DND-41 (cell line): ENCODE measurements around the gene KCNK3.

Experiments used
- ATAC-seq: fragments of 200-7000 bp; cut with Tn5 transposase; 3 replicates; pipeline ENCODE4 v1.9.1; 2021; ENCODE audit warnings: low read depth; ENCODE audit not compliant: insufficient read depth
- DNase-seq: peaks from one replicate; pipeline ENCODE4 v3.0.0-alpha.2; 2020
- H2AFZ ChIP-seq: 2 replicates; pipeline ENCODE4 v1.6.0; 2012; ENCODE audit warnings: low read depth, low read length
- H3K27ac ChIP-seq: 2 replicates; pipeline ENCODE4 v1.5.1; 2012; ENCODE audit warnings: low read length, inconsistent platforms
- H3K27me3 ChIP-seq: fragments of 200-600 bp; sonication (generic); 2 replicates; pipeline ENCODE4 v1.6.0; 2012; ENCODE audit warnings: low read length, mild to moderate bottlenecking, inconsistent platforms; ENCODE audit not compliant: insufficient read depth, poor library complexity
- H3K36me3 ChIP-seq: 2 replicates; pipeline ENCODE4 v1.5.1; 2012; ENCODE audit warnings: low read length, inconsistent platforms; ENCODE audit not compliant: insufficient read depth
- H3K4me1 ChIP-seq: 2 replicates; pipeline ENCODE4 v1.5.1; 2012; ENCODE audit warnings: mild to moderate bottlenecking, low read length; ENCODE audit not compliant: insufficient read depth
- H3K4me2 ChIP-seq: 2 replicates; pipeline ENCODE4 v1.6.0; 2012; ENCODE audit warnings: mild to moderate bottlenecking, moderate library complexity, low read length, inconsistent platforms; ENCODE audit not compliant: insufficient read depth
- H3K4me3 ChIP-seq, 2 experiments: fragments of 200-600 bp in 1 of 2; shearing (Covaris generic) in 1 of 2; 2 replicates each; pipeline ENCODE4 v1.5.1; 2012 to 2016; ENCODE audit warnings: inconsistent platforms in 2 of 2, low read length in 2 of 2, mild to moderate bottlenecking in 2 of 2, low read depth in 1 of 2, moderate library complexity in 1 of 2
- H3K79me2 ChIP-seq: 2 replicates; pipeline ENCODE4 v1.6.0; 2012; ENCODE audit warnings: low read length, inconsistent platforms; ENCODE audit not compliant: insufficient read depth
- H3K9ac ChIP-seq: 2 replicates; pipeline ENCODE4 v1.6.0; 2012; ENCODE audit warnings: low read depth, mild to moderate bottlenecking, inconsistent platforms, low read length, moderate library complexity
- H3K9me3 ChIP-seq: 2 replicates; pipeline ENCODE4 v1.5.1; 2012; ENCODE audit warnings: low read length, moderate library complexity, mild to moderate bottlenecking, inconsistent platforms; ENCODE audit not compliant: insufficient read depth, severe bottlenecking
- H4K20me1 ChIP-seq: 2 replicates; pipeline ENCODE4 v1.6.0; 2012; ENCODE audit warnings: low read length; ENCODE audit not compliant: insufficient read depth
- CTCF ChIP-seq: IDR thresholded peaks from 2 replicates; pipeline ENCODE4 v1.5.1; 2012; ENCODE audit warnings: borderline replicate concordance, low read length, moderate library complexity, mild to moderate bottlenecking; ENCODE audit not compliant: poor library complexity, severe bottlenecking; ENCODE audit errors: extremely low read depth
- EZH2 ChIP-seq: IDR thresholded peaks from 3 replicates; pipeline ENCODE4 v1.6.1; 2012; ENCODE audit warnings: borderline replicate concordance, low read depth, mild to moderate bottlenecking, moderate library complexity, low read length, inconsistent platforms; ENCODE audit not compliant: severe bottlenecking

The KCNK3 gene

GRCh38 chr2:26712486-26713465 lies 20.3 kb downstream of the KCNK3 start:
- Histone ChIP-seq H3K9me3 (no peaks in the 10 kb centered on the region), H3K4me1 (no peaks in the 10 kb centered on the region), H3K79me2 (no peaks in the 10 kb centered on the region), H3K4me3 (no peak overlapping the region), H4K20me1 (0 out of 2 replicates have a peak, but pooled peaks cover 4% of the 10 kb centered on the region), H3K27ac (no peak overlapping the region), H2AFZ (no peak overlapping the region), H3K36me3 (no peaks in the 10 kb centered on the region), H3K9ac (no peak overlapping the region), H3K27me3 (no peaks in the 10 kb centered on the region), H3K4me2 (no peak overlapping the region)
- TF ChIP-seq EZH2, result no peak
- no peak for TF ChIP-seq CTCF
- DNase-seq, result no peak
- ATAC-seq, result no peak

DNA sequence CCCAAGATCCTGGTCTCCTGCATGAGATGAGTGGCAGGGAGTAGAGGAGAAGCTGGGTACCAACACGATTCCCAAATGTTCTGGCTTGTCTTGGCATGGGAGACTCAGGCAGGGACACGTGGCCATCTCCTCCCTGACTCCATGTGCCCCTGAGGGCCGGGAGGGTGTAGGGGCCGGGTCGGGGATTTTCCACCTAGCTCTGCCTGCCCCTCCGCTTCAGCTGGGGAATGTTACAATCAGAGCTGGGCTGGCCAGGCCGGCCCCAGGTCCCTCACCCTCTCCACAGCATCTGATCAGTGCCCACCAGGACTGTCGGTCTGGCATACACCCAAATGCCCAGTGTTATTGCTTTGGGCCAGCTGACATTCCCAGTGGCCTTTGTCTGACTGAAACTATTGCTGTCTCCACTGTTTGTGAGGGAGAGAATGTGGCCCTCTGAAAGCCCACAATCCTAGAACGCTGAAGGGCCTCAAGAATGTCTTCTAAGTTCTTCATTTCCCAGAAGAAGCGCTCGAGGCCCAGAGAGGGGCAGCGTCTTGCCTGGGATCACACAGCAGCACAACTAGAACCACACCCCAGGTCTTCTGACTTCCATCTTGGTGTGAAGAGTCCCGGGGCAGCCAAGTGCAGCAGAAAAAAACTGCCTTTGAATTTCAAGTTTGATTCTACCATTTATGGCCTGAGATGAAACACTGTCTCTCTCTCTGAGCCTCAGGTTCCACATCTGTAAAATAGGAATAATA lies 23.2 kb downstream of the KCNK3 start:
- Histone ChIP-seq H3K9me3 (no peaks in the 10 kb centered on the region), H2AFZ (no peak overlapping the region), H3K4me1 (no peaks in the 10 kb centered on the region), H3K9ac (no peak overlapping the region), H3K4me3 (no peak overlapping the region), H4K20me1 (peaks cover under 1% of the 10 kb centered on the region; the same call in 1 of the 2 replicates), H3K36me3 (no peaks in the 10 kb centered on the region), H3K79me2 (no peaks in the 10 kb centered on the region), H3K27ac (no peak overlapping the region), H3K27me3 (no peaks in the 10 kb centered on the region), H3K4me2 (no peak overlapping the region)
- TF ChIP-seq EZH2, result no peak
- no peak for TF ChIP-seq CTCF
- ATAC-seq (no peak), DNase-seq (no peak)

GRCh38 chr2:26716340-26716739 lies 23.8 kb downstream of the KCNK3 start:
- Histone ChIP-seq H3K27ac (no peak overlapping the region), H3K4me2 (no peak overlapping the region), H3K27me3 (no peaks in the 10 kb centered on the region), H3K4me1 (no peaks in the 10 kb centered on the region), H2AFZ (no peak overlapping the region), H3K9ac (no peak overlapping the region), H4K20me1 (peaks cover 4% of the 10 kb centered on the region; the same call in 1 of the 2 replicates), H3K36me3 (no peaks in the 10 kb centered on the region), H3K79me2 (no peaks in the 10 kb centered on the region), H3K9me3 (no peaks in the 10 kb centered on the region), H3K4me3 (no peak overlapping the region)
- ATAC-seq (no peak), DNase-seq (no peak)
- TF ChIP-seq CTCF (no peak), EZH2 (no peak)
